Measurements from ENCODE around the gene CAB39. TPM values are rescaled to one million over a fixed set of nuclear protein-coding genes. Genes with fewer than 3 reads are reported as not detected.

CAB39 gene
- polyA plus RNA-seq, 1 donor from 2014 or later, result 118 TPM

DNA sequence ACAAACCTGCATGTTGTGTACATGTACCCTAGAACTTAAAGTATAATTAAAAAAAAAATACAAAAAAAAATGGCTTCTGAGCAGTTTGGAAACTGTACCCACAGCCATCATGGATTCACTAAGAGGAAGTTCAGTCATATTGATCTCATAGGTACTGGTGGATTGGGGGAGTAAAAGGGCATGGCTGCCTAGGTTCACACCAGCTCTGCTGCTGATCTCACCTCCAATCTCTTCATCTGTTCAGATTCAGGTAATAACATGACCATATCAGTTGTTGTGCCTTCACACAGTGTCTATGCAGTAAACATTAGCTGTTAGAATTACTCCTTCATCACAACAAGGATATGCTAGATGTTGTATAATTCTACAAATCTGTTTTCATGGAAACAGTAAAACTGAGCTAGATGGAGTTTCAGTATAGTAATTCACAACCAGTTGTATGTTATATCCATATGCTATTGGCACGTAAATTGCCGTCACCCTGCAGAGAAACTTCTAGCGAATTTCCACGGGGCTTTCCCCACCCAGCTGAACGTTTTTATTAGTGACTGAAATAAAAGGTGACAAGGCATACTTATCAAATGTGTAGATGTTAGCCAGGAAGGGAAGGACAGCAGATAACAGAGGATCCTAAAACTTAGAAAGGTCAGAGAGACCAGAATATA lies 92.8 kb downstream of the CAB39 start:
- TF ChIP-seq, protein P1, sequence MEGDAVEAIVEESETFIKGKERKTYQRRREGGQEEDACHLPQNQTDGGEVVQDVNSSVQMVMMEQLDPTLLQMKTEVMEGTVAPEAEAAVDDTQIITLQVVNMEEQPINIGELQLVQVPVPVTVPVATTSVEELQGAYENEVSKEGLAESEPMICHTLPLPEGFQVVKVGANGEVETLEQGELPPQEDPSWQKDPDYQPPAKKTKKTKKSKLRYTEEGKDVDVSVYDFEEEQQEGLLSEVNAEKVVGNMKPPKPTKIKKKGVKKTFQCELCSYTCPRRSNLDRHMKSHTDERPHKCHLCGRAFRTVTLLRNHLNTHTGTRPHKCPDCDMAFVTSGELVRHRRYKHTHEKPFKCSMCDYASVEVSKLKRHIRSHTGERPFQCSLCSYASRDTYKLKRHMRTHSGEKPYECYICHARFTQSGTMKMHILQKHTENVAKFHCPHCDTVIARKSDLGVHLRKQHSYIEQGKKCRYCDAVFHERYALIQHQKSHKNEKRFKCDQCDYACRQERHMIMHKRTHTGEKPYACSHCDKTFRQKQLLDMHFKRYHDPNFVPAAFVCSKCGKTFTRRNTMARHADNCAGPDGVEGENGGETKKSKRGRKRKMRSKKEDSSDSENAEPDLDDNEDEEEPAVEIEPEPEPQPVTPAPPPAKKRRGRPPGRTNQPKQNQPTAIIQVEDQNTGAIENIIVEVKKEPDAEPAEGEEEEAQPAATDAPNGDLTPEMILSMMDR (IDR thresholded peaks at IDR 0.05; ENCODE audit: poor library complexity, severe bottlenecking), result no peak
- TF ChIP-seq, protein P2, sequence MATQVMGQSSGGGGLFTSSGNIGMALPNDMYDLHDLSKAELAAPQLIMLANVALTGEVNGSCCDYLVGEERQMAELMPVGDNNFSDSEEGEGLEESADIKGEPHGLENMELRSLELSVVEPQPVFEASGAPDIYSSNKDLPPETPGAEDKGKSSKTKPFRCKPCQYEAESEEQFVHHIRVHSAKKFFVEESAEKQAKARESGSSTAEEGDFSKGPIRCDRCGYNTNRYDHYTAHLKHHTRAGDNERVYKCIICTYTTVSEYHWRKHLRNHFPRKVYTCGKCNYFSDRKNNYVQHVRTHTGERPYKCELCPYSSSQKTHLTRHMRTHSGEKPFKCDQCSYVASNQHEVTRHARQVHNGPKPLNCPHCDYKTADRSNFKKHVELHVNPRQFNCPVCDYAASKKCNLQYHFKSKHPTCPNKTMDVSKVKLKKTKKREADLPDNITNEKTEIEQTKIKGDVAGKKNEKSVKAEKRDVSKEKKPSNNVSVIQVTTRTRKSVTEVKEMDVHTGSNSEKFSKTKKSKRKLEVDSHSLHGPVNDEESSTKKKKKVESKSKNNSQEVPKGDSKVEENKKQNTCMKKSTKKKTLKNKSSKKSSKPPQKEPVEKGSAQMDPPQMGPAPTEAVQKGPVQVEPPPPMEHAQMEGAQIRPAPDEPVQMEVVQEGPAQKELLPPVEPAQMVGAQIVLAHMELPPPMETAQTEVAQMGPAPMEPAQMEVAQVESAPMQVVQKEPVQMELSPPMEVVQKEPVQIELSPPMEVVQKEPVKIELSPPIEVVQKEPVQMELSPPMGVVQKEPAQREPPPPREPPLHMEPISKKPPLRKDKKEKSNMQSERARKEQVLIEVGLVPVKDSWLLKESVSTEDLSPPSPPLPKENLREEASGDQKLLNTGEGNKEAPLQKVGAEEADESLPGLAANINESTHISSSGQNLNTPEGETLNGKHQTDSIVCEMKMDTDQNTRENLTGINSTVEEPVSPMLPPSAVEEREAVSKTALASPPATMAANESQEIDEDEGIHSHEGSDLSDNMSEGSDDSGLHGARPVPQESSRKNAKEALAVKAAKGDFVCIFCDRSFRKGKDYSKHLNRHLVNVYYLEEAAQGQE (IDR thresholded peaks at IDR 0.05; ENCODE audit: borderline replicate concordance), result no peak
- TF ChIP-seq POLR2AphosphoS5 (IDR thresholded peaks at IDR 0.05), result no peak
- TF ChIP-seq EP300 (conservative IDR thresholded peaks at IDR 0.05; ENCODE audit: poor library complexity, severe bottlenecking), result no peak
- no peak for TF ChIP-seq TAF1 (IDR thresholded peaks at IDR 0.05; ENCODE audit: low read depth)
- TF ChIP-seq MXI1 (conservative IDR thresholded peaks at IDR 0.05; ENCODE audit: poor library complexity, severe bottlenecking), result no peak
- TF ChIP-seq RAD21 (conservative IDR thresholded peaks at IDR 0.05), result no peak
- no peak for TF ChIP-seq EZH2 (IDR thresholded peaks at IDR 0.05; ENCODE audit: borderline replicate concordance, insufficient read depth, low read length, poor library complexity, severe bottlenecking)
- no peak for TF ChIP-seq SMC3 (conservative IDR thresholded peaks at IDR 0.05; ENCODE audit: poor library complexity)
- no peaks in the 10 kb centered on the region for H3K27me3 ChIP-seq (ENCODE audit: insufficient read depth, low read depth, low read length)
- H3K4me2 ChIP-seq (ENCODE audit: low read length), result no peak overlapping the region
- H4K20me1 ChIP-seq (ENCODE audit: insufficient read depth), result no peaks in the 10 kb centered on the region
- H3K79me2 ChIP-seq (replicated peaks; ENCODE audit: insufficient read depth, low read length), result no peaks in the 10 kb centered on the region
- H3K9me2 ChIP-seq (ENCODE audit: insufficient read depth, low read length), result no peaks in the 10 kb centered on the region
- no peak overlapping the region for H3K4me3 ChIP-seq (ENCODE audit: low read length)
- peaks cover under 1% of the 10 kb centered on the region for H3K36me3 ChIP-seq (ENCODE audit: insufficient read depth, low read length)
- H2AFZ ChIP-seq (ENCODE audit: low read depth, low read length), result no peak overlapping the region
- H3K9me3 ChIP-seq (ENCODE audit: low read length), result no peaks in the 10 kb centered on the region
- H3K27ac ChIP-seq (ENCODE audit: low read length), result no peak overlapping the region
- no peaks in the 10 kb centered on the region for H3F3A ChIP-seq (ENCODE audit: insufficient read depth, low read length, poor library complexity, severe bottlenecking)
- no peak overlapping the region for H3K9ac ChIP-seq (ENCODE audit: low read length)

DNA sequence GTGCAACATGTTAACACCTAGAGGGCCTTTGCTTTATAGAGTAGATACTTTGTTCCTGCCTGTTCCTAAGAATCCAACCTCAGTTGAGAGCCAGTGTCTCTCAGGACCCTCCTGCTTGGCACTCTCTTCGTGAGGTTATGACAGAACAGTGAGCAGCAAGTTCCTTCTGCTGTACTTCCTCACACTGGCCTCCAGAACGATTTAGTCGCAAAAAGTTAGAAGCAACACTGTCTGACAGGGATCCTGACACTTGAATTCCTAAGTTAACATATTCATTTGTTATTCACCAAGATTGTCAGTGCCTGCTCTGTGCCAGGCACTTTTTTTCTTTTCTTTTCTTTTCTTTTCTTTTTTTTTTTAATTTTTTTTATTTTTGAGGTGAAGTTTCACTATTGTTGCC lies 95.1 kb downstream of the CAB39 start:
- H4K20me1 ChIP-seq (ENCODE audit: insufficient read depth), result no peaks in the 10 kb centered on the region
- no peak overlapping the region for H2AFZ ChIP-seq (ENCODE audit: low read depth, low read length)
- H3K4me3 ChIP-seq (ENCODE audit: low read length), result no peak overlapping the region
- H3K4me2 ChIP-seq (ENCODE audit: low read length), result no peak overlapping the region
- H3K9ac ChIP-seq (ENCODE audit: low read length), result no peak overlapping the region
- H3K27me3 ChIP-seq (ENCODE audit: insufficient read depth, low read depth, low read length), result no peaks in the 10 kb centered on the region
- H3K27ac ChIP-seq (ENCODE audit: low read length), result no peak overlapping the region
- no peaks in the 10 kb centered on the region for H3K79me2 ChIP-seq (replicated peaks; ENCODE audit: insufficient read depth, low read length)
- no peaks in the 10 kb centered on the region for H3F3A ChIP-seq (ENCODE audit: insufficient read depth, low read length, poor library complexity, severe bottlenecking)
- no peaks in the 10 kb centered on the region for H3K9me3 ChIP-seq (ENCODE audit: low read length)
- H3K36me3 ChIP-seq (ENCODE audit: insufficient read depth, low read length), result peaks cover 7% of the 10 kb centered on the region
- no peak for TF ChIP-seq MXI1 (conservative IDR thresholded peaks at IDR 0.05; ENCODE audit: poor library complexity, severe bottlenecking)
- no peaks in the 10 kb centered on the region for H3K9me2 ChIP-seq (ENCODE audit: insufficient read depth, low read length)

Measured in neural cell (in vitro differentiated cells).